Ecto neural progenitor cell (in vitro differentiated cells): ENCODE measurements around the gene YPEL2.
A peak's percentile ranks its signal among the peaks of the same experiment; 100 is the strongest.

Experiments used
- DNase-seq: peaks from one replicate; pipeline ENCODE4 v3.0.0-alpha.2; 2018; ENCODE audit warnings: low spot score

The YPEL2 gene

DNA sequence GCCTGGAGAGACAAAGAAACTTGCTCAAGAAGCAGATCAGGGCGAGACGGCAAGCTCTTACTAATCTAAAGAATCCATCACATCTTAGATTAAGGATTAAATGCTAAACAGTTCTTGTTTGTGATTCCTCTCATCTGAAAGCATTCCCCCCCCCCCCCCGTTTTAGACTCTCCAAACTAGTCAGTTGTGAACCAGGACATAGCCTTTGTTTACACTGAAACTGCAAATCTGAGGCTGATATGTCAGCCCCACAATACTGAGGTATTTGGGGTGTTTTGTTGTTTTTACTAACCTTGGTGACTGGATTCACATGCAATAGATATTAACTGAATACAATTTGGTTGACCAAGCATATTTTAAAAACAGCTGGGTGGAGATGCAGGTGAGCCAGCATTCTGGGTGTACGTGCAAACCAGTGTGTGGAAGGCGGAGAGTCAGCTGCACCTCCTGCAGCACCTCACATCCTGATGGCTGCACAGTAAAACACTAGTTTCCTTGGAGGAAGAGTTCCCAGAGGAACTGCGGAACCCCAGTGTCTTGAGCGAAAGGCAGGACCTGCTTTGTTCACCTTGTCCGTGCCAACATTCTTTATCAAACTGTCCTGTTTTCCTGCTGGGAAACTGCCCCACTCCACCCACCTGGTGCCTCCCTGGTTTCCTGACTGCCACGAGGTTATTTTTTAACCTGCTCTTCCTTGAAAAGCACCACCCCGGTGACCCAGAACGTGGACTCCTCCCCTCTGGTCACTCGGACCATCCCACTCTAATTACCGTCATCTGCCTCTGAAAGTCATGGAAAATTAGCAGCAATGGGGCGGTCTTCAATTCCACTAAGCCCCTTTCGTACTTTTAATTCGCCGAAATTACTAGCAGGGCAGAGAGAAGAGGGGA, 1.2 kb upstream of the YPEL2 start:
- DNase-seq = peak; percentile 69

DNA sequence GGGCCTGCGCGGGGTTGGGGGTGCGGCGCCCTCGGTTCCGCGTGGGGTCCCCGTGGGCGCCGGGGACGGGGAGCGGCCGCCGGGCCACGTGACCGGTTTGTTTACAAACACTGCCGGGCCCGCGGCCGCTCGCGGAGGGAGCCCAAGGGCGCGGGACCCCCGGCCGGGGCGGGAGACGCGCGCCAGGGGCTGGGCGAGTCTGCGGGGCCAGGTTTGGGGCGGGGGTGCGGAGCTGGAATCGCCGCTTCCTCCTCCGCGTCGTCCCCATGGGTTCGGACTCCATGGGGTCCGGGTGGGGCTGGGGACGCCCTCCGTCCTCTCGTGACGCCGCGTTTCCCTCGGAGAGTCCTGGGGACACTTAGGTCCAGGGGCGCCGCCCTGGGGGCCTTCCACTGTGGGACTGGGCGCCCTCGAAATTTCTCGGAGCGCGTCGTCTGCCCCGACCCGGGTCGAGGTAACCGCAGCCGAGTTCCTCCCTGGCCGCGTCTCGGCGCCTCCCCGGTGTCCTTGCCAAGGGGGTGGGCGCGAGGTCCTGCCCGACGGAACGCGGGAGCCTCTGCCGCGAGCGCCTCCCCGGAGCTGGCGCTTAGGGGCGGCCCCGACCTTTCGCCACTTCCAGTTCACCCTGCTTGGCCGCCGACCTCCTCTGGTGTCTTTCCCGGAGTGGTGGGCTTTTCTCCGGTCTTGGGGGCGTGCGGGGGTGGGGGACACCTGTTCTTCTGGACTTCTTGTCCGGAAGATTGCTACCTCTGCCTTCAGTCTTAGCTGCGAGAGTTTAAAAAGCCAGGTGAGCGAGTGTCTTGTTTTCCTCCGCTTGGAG, 684 bp downstream of the YPEL2 start:
- peak; percentile 76 for DNase-seq

DNA sequence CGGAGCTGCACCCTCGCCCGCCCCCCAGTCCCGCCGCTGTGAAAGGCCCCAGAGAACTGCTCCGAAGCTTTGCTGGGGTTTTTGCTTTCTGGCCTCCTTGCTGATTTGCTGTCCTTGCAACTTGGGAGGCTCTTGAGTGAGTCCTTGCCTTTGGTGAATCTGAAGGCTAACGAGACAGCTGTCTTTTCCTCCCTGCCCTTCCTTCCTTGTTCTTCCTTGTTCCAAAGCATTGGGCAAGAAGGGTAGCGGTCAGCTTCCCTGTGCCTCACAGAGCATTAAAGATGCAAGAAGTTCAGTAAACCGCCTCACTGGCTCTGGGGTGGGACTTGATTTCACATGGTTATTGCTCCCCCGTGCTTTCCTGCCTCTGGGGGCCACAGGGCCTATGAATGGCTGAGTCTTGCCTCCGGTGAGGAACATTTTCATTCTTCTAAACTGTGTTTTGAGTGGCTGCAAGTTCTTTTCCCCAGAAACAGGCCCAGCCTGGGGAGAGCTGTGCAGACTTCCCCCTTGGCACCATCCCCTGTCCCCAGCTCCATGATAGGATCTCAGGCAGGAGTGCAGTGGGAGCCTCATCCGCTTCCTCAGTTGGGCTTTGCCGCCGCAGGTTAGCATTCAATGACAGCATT, 1.4 kb downstream of the YPEL2 start:
- peak; percentile 68 for DNase-seq

DNA sequence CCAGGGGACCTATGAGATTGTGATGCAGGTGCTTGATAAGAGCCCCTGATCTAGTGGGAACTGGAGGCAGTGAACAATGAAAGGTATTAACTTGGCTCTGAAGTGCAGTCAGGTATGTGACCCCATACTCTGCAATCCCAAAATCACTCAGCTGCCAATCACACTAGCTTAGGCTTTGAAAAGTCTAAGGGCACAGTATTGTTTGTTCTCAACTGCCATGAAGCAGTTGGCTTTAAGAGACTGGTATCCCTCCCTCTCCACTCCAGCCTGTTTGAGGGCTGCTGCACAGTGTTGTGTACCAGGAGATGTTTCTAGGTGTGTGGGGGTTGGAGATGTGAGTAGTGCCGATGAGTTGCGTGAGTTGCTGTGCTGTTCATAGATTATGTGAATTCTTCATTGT, 2.4 kb downstream of the YPEL2 start:
- no peak for DNase-seq

DNA sequence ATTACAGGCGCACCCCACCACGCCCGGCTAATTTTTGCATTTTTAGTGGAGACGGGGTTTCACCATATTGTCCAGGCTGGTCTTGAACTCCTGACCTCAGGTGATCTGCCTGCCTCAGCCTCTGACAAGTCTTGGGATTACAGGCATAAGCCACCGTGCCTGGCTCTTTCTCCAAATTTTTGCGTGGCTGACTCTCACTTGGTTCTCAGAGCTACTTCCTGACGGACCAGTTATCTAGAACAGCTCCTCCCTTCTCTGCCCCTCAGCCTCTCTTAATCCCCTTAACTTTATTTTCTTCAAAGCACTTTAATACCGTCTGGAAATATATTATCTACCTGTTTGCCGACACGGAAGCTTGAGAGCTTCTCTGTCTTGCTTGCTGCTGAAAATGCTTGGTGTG, 4.2 kb downstream of the YPEL2 start:
- no peak for DNase-seq

DNA sequence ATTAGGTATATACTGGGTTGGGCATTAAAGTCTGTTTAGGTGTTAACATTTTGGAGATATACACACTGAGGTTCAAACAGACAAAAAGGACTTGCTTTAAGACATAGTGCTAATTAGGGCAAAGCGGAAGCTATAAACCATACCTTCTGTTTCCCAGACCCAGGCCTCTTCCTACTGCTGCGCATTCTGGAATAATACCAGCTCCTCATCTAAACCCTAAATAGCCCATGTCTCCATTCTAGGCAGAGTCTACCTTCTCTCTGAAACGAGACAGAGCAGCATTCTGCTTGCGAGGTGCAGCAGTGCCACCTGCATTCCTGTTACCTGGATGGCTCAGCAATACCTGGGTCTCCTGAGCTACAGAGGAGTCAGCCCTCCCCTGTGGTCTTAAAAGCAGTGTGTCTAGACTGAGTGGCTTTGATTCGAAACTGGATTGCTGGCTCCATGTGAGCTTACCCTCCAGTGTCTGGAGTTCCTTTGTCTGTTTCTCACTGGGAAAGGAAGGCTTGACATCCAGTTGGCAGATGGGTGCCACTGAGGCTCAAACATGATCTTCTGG, 6.4 kb downstream of the YPEL2 start:
- DNase-seq = no peak

DNA sequence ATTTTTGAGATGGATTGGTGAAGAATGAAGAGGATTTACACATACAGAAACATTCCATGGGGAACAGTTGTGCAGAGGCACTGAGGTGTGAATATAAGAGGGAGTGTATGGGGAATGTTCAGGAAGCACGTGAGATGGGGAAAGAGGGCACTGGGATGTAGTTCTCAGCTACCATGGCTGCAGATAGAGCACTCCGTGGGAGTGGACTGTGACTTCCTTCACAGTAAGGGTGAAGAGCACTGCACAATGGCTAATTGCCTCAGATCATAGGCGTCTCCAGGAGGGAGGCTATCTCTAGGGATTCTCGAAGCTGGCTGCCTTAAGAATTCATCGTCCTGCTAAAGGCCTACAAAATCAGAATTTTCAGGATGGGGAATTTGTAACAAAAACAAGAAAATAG, 7.0 kb downstream of the YPEL2 start:
- DNase-seq = no peak

DNA sequence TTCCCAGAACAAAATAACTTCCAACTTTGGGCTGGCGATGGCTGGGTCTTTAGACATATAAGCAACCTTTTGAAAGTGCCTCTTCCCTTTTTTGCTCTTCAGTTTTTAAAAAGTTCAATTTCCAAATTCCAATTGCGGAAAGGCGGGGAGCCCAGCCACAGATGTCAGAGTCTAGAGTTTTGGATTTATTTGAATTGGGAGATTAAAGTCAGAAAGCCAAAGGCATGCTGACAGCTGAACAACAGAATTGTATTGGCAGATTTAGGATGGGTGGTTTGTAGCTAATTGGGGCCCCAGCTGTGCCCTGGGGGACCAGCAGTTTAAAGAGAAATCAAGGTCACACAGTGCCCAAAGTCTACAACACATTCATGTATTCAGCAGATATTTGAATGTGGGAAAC, 10.5 kb downstream of the YPEL2 start:
- no peak for DNase-seq

DNA sequence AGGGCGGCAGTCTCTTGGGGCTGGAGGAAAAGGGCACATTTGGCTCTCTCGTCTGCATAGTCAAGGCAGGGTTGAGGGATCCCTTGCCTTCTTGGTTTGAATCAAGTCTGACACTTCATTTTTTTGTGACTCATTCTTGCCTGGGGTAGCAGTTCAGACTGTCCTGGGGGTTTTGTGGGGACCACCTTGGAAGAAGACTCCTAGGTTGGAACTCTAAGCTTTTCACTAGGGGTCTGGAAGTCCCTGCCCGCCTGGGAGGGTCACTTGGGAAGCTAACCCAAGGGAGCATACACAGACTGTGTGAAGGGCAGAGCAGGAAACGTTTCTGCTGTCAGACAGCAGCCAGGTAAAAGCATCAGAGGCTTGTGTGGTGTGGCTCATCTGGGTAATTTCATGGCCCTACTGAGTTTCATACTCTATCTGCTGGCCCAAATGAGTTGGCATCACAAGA, 11.3 kb downstream of the YPEL2 start:
- no peak for DNase-seq

DNA sequence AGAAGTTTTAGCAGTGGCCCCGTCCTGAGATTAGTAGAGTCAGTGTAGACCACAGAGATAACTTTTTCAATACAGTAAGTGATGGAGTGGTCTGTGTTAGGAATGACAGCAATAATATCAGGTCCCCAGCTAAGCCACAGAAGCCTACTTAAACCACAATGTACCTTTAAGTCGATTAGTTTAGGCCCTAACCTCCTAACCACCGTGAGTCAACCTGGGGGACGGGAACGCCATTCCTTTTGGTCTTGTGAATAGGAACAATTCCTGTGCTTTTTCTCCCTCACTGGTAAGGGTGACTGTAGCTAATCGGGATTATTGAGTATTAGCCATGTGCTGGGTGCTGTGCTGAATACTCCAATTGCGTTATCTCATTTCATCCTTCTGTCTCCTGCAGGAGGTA, 14.0 kb downstream of the YPEL2 start:
- DNase-seq = no peak

DNA sequence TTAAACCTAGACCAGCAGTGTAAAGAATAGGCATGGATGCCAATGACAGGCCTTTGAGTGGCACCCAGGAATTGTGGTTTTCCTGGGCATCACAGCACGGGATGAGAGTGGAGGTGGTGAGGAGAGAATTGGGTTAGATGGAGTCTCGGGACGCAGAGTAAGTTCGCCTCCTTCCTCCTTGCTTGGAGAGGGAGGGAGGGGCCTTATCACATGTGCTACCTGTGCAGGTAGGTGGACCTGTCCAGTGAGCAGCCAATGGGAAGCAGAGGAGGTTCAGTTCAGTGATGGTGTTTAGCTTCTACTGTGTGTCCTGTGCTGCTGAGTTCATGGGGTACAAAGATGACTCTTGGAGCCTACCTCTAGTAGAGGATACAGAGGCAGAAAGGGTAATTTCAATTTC, 14.9 kb downstream of the YPEL2 start:
- DNase-seq = no peak

DNA sequence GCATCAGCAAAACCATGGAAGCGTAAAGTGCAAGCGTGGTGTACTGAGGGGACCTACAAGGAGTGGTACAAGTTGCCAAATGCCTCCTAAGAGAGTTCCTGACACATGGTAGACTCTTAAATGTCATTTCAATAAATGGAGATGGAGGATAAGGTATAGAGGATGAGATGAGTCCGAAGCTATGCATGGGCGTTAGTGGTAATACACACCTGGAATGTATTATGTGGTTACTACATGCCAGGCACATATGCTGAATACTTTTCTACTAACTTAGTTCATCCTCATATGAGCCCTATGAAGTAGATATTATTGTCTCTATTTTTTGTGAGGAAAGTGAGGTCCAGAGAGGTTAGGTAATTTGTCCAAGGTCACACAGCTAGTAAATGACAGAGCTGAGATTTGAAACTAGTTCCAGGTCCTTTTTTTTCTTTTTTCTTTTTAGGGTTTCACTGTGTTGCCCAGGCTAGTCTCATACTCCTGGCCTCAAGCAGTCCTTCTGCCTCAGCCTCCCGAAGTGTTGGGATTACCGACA, 15.5 kb downstream of the YPEL2 start:
- no peak for DNase-seq

DNA sequence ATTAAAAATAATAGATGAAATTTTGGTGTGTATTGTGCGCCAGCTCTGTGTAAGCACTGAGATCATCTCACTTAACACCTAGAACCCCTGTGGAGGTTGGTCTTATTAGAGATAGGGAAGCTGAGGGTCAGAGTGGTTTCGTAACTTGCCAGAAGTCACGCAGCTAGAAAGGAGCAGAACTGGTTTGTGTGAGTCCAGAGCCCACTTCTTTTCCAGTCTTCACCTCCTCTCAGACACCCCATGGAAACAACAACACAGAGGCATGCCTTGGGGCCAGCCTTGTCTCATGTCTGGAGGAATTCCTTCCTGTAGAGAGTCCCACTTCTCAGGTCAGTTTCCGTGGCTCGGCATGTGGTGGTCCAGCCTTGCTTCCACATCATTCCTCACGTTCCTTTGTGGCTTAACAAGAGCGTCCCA, 16.5 kb downstream of the YPEL2 start:
- DNase-seq = no peak

DNA sequence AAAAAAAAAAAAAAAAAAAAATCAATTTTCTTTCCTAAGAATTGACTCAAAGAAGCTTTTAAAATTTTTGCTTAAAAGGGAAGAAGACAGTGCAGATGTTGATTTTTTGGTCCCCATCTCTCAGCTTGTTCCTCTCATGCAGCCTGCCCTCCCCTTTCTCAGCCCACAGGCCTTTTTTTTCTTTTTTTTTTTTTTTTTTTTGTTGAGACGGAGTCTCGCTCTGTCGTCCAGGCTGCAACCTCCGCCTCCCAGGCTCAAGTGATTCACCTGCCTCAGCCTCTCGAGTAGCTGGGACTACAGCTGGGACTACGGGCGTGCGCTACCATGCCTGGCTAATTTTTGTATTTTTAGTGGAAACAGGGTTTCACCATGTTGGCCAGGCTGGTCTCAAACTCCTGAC, 17.7 kb downstream of the YPEL2 start:
- no peak for DNase-seq

DNA sequence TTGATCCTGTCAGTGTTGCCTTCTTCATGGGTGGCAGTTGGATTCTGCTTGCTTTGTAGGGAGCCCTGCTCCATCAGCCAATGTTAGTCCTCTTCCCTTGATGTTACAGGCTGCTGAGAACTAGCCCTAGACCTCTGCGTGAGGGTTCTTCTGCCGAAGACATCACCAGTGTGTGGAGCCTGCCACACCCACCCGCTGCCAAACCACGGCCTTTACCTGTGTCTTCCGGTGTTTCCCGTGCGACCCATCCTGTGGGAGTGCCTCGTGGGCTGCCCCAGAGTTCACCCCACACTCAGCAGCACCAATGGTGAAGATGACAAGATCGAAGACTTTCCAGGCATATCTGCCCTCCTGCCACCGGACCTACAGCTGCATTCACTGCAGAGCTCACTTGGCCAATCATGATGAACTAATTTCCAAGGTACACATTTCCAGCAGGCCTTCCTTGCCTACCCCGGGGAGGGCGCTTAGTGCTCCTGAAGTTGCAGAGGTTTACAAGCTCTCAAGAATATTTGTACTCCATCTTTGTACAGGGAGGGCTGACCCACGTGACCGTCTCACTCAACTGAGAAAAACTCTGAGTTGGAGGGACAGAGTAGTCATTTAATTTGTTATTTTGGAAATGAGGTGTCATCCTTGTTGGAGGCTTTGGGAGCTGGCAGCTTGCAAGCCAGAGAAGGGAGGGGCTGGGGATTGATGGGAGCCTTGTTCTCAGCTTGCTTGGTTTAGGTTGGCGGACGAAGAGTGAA, 21.8 kb downstream of the YPEL2 start:
- DNase-seq = no peak

DNA sequence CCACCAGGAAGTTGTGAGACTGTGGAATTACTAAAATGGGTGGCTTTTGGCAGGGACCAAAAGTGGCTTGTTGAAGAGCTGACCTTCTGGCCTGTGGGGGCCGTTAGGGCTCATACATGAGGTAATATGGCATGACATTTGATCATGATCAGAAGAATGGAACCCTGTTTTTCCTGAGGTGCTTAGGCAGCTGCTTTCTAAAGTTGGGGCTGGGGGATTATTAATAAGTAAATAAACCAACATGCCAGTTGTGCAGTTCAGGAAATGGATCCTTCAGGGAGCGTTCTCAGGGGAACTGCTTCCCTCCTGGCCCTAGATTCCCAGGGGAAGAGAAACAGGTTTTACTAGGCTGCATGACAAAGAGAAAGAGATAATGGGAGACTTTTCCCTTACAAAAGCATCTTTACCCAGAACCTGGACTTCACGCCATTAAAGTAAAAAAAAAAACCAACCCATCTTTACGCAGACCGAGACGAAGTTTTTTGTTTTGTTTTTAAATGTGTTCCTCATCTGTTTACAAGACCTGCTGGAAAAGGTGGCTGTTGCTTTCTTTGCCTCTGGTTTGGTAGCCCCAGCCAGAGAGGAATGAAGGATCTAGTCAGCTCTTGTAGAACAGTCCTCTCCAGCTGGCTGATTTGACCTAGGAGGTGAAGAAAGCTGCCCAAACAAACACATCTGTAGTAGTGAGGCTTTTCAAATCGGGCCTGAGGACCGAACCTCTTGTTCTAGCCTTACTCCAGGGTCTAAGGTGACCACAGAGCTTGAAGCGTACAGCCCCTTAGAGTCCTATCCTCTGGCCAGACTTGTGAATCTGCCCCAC, 22.7 kb downstream of the YPEL2 start:
- DNase-seq = no peak

DNA sequence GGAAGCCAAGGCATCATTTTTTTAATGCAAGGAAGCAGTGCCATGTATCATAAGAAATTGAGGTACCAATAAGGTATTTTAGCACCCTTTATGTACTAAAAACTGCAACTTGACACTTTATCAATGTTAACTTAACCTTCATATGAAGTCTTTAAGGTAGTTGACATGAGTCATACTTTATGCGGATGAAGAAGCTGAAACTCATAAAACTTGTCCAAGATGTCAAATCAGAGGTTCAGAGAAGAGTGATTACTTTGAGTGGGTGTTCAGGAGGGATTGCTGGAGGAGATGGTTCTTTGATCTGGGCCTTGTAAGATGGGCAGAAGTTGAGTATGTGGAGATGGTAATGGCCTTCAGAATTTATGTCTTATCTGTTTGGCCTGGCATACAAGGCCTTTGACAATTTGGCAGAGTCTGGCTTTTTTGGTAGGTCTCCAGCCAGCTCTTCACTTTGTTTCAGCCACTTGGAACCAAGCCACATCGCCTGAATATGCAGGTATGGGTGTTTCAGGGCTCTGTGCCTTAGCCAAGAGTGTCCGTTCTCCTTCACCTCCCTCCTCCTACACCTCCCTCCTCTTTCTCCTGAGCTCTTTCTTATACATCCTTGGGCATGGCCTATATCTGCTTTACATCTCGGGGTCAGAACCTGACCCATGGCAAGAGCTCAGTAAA, 23.7 kb downstream of the YPEL2 start:
- DNase-seq = no peak

DNA sequence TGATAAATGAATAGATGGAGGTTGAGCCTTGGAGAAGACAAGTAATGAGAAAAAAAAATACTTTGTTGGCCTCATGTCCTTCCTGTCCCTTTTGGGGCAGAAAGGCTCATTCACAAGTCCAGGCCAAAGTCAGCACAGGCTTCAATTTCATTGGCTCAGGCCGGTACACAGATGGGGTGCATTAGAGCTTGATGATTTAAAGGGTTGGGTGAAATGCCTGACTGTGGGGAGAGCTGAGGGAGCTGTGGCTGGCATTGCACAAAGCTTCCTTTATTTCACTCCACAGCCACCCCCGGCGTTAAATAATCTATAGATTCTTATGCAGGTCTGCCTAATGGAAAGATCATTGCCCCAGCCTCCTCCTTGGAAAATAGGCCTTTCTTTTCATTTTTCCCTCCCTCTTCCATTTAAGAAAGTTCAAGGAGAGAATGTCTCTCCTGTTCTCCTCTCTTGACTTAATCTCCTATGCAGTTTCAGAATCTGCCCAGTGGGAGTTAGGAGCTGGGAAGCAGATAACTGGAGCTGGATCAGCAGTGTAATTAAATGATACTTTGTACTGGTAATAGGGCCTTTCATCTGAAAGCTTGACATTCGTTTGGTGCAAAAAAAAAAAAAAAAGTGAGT, 24.4 kb downstream of the YPEL2 start:
- no peak for DNase-seq

DNA sequence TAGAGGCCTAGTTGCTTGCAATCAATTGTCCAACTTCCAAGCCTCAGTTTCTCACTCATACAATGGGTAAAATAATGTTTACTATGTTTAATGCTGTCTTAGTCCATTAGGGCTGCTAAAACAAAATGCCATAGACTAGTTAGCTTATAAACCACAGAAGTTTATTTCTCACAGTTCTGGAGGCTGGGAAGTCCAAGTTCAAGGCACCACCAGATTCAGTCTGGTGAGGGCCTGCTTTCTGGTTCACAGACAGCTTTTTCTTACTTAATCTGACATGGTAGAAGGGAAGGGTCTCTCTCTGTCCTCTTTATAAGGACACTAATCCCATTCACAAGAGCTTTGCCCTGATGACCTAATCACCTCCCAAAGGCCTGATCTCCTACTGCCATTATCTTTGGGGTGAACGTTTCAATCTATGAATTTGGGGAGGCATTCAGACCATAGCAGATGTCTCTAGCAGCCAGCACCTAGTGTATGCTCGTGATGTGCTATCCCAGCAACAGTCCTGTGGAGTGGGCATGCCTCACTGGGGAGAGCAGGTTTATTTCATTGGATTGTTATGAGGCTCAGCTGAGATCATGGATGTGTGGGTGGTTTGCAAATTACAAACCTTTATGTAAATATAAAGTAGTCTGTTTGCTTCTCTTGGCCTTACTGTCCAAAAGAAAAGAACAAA, 25.2 kb downstream of the YPEL2 start:
- no peak for DNase-seq
